ENCODE results near the gene WFDC2.
"Not testable (repeated sequence)": the region's sequence is repeated elsewhere in the genome, so short reads cannot be mapped to it uniquely, and the experiment has no call there.

WFDC2 gene

DNA sequence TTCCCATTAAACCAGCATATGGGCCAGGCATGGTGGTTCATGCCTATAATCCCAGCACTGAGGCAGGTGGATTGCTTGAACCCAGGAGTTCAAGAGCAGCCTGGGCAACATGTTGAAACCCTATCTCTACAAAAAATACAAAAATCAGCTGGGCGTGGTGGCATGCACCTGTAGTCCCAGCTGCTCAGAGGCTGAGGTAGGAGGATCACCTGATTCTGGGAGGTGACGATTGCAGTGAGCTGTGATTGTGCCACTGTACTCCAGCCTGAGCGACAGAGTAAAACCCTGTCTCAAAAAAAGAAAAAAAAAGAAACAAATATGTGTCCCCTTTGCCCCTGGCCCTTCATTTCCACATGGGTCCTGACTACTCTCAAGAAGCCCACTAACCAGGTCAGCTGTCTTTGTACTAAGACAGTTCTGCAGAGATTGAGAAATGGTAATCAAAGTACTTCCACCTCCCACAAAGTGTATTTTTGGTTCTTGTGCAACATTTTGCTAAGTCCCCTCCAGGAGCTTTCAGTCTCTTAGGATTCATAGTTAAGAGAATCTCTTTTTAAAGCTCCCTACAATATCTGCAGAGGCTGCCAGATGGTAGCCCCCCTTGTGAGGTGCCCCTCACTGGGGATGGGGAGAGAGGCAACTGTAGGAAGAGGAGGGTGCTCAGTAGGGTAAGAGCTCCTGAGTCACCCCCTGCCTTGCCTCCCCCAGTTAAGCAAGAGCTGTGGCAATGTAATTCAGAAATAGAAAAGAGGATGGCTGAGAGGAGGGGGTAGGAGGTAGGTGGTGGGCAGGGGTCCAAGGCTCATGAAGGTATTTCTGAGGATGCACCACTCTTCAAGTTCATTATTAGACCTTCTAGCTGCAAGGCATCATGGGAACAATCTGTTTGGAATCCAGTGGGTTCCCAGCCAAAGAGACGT lies 16.5 kb upstream of the WFDC2 start:
- DNase-seq, result no peak

DNA sequence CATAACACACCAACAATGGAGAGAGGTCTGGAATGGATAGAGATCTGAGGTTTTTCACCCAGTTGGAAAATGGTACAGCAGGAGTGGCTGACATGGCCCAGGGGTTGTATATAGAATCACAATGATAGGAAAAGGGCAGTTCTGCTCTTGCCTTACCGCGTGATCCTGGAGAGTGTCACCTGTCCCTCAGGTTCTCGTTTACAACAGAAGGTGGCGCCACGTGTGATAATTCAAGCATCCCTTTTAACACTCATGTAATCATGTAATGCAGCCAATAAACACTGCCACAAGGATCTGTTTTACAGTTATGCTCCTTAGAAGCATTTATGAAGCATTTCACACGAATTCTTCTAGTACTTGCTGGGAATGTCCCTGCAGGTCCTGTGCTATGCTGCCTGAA lies 12.9 kb upstream of the WFDC2 start:
- no peak for DNase-seq

DNA sequence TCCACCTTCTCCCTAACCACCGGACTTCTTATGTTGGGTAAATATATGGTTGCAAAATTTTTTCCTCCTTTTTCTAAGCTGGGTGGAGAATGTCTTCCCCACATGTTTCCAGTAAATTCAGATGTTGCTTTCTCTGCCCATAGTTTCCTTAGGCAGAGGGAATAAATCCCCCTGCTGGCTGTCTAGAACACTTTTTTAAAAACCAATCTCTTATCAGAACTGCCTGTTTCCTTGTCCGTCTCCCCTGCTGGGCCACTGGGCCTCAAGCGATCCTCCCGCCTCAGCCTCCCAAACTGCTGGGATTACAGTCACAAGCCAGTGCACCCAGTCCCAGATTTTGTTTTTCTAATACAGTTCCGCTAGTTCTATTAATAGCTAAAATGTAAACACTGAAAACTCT lies 9.9 kb upstream of the WFDC2 start:
- DNase-seq, result no peak

DNA sequence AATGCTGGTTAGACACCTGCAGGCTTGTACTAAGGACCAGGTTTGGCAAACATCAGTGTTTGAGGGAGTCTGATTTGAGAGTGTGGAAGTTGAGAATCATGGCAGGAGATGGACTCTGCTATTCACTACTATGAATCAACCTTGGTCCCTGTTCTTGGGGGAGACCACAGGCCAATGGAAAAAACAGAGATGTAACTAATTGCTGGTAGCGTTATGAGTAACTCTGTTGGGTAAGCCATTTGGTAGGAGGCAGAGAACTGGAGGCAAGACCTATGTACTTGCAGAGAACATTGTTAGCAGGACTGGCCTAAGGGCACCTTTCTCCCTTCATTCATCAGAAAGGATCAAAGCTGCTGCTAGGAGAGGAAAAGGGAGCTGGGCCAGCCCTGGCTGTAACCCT lies 8.3 kb upstream of the WFDC2 start:
- DNase-seq, result no peak

DNA sequence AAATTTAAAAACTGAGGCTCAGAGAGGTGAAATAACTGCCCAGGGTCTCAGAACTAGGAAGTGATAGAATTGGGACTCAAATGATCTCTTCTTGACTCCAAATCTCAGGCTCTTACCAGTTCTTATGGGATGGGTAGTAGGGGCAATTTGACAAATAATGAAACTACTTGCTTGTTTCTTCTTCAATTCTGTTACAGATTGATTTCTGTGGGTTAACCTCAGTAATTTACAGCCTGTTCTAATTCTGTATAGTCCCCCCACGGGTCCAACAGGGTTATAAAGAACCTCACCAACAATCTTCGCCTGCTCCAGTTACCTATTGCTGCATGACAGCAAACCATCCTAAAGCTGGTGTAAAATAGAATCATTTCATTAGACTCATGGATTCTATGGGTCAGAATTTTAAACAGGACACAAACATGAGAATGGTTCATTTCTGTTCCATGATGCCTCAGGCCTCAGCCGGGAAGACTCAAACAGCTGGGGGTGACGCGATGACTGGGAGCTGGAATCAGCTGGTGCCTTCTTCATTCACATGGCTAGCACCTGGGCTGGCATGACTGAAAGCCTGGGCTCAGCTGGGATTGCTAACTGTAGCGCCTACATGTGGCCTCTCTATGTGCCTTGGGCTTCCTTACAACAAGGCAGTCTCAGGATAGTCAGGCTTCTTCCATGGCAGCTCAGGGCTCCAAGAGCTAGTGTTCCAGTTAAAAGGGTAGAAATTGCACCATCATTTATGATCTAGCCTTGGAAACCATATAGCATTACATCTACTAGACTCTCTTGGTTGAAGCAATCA lies 6.6 kb upstream of the WFDC2 start:
- no peak for DNase-seq

DNA sequence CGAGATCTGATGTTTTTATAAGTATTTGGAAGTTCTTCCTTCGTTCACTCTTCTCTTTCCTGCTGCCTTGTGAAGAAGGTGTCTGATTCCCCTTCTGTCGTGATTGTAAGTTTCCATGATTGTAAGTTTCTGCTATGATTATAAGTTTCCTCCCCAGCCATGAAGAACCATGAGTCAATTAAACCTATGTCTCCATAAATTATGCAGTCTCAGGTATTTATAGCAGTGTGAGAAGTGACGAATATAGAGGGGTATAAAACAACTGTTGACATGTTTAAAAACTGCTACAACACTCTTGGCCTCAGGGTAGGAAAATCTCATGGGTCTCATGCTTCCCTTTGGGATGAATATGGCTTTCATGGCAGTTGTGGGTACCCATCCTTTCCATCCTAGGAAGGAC lies 5.8 kb upstream of the WFDC2 start:
- no peak for DNase-seq

DNA sequence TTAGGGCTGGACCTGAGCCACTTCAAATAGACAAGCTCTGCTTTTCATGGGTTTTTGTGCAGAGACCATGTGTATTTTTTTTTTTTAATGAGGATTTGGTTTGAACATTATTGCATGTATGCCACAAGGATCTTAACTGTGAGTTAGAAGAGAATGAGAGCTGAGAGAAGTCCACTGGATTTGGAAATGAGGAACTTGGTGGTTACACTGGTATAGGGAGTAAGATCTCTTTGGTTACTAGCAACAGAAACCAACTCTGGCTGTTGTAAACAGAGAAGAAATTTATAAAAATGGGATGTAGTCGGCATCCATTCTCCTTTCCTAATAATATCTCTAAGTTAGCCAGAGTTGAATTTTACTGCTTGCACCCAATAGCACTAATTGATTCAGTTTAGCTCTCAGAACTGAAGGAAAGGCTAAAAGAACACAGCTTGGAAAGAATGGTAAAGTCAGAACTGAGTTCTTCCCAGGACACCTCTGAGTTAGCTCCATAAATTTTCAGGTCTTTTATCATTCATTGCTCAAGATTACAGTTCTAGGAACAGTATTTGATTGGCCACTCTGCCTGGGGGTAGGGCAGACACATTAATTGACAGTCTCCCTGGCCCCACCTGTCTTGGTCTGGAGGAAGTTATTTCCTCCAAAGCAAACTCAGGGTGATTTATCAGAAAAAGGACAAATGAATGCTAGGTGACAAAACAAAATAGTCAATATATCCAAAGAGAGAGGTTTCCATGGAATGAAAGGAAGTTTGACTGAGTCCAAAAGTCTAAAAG lies 3.9 kb upstream of the WFDC2 start:
- DNase-seq, result no peak

DNA sequence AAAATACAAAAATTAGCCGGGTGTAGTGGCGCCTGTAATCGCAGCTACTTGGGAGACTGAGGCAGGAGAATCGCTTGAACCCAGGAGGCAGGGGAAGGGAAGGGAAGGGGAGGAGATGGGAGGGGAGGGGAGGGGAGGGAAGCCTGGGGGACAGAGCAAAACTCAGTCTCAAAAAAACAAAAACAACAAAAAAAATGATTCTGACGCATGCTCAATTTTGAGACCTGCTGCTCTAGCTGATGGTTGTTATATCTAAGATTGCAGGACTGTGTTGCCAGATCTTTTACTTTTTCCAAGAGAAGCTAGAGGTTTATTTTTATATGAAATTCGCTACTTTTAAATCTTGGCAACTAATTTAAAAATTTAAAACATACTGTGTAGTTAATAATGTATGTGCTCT lies 2.4 kb upstream of the WFDC2 start:
- no peak for DNase-seq

DNA sequence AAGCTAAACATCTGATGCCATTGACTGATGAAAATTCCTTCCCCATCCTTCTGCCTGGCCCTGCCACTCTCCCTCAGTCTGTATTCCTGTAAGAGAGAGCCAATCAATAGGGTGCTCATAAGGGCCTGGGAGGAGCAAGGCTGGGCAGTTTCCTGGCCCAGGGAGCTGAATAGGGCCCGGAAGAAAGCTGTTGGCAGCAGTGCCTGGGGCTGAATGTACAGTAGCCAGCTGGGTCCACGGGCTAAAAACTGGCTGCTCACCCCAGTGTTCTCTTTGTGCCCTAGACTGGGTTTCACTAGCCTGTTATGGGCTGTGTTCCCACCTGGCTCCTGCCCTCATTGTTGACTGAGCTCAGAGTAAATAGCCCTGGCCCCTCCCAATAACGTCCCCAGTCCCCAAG lies 1.7 kb upstream of the WFDC2 start:
- DNase-seq, result no peak

DNA sequence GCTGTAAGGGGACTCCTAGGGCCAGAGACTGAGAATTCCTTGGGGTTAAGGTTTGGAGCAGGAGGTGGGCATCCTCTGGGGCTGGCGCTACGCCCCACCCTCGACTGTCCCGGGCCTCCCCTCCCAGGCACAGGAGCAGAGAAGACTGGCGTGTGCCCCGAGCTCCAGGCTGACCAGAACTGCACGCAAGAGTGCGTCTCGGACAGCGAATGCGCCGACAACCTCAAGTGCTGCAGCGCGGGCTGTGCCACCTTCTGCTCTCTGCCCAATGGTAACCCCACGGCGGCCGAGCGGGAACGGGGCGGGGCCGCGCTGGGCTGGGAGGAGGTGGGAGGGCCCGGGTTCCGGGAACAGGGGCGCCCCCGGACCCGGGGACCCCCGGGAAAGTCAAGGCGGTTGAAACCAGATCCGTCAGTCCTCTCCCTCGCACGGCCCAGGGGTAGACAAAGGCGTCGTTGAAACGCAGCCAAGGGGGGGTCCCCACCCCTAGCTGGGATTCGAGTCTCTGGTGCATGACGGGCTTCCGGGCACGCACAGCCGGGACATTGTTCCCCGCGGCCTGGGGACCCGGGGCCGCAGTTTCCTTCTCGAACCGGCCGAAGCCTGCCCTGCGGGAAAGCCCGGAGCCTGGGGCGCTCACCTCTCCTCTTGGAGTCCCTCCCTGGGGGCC lies 844 bp downstream of the WFDC2 start:
- DNase-seq, result peak; percentile 52

DNA sequence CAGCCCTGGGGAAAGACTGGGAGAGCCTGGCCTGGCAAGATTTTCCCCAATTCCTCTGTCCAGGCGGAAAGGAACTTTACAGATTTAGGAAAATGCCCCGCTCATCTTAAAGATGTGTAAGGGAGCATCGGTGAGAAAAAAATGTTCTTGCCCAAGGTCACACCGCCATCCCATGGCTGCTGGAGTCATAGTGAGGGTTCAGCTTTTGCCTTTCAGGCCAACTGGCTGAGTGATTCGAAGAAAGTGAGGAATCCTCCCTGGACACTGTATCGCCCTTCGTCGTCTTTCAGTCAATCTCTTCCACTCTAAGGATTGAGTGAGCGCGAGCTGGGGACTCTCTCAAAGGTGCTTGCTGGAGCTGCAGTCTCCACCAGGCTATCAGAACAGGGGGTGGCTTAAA lies 1.4 kb downstream of the WFDC2 start:
- no peak for DNase-seq

DNA sequence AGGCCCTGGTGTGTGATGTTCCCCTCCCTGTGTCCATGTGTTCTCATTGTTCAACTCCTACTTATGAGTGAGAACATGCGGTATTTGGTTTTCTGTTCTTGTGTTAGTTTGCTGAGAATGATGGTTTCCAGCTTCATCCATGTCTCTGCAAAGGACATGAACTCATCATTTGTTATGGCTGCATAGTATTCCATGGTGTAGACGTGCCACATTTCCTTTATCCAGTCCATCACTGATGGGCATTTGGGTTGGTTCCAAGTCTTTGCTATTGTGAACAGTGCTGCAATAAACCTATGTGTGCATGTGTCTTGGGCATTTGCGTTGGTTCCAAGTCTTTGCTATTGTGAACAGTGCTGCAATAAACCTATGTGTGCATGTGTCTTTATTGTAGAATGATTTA lies 2.7 kb downstream of the WFDC2 start:
- DNase-seq, result not testable (repeated sequence)

DNA sequence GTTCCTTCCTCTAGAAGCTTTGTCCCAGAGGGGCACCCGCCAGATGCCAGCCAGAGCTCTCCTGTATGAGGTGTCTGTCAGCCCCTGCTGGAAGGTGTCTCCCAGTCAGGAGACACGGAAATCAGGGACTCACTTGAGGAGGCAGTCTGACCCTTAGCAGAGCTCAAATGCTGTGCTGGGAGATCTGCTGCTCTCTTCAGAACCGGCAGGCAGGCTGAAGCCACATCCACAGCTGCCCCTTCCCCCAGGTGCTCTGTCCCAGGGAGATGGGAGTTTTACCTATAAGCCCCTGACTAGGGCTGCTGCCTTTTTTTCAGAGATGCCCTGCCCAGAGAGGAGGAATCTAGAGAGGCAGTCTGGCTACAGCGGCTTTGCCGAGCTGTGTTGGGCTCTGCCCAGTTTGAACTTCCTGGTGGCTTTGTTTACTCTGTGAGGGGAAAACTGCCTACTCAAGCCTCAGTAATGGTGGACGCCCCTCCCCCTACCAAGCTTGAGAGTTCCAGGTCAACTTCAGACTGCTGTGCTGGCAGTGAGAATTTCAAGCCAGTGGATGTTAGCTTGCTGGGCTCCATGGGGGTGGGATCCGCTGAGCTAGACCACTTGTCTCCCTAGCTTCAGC lies 8.1 kb downstream of the WFDC2 start:
- DNase-seq, result not testable (repeated sequence)

DNA sequence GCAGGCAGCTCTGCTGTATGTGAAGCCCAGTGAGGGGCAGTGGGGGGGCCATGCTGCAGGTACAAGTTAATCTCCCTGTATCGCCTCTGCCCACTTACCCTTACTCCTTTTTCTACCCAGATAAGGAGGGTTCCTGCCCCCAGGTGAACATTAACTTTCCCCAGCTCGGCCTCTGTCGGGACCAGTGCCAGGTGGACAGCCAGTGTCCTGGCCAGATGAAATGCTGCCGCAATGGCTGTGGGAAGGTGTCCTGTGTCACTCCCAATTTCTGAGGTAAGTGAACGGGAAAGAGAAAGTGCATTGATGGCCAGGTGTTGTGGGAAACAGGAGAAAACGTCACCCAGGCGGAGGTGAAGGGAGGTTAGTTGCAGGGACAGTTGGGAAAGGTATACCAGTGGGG lies 10.3 kb downstream of the WFDC2 start:
- no peak for DNase-seq

DNA sequence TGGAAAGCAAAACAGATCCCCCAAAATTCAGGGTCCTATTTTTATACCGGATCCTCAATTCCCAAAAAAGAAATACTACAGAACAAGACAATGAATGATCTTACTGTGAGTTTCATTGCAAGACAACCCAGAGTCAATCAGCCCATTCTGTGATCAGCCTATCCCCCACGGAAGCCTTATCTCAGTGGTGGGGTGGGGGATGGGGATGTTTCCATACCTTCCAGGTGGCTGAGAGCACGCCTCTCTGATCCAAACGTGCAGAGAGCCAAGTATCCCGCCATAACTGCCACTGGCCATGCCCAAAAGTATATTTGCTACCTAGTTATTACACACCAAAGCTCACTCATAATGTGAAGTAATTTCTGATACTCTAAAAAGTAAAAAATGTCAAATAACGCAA lies 15.1 kb downstream of the WFDC2 start:
- DNase-seq, result no peak

DNA sequence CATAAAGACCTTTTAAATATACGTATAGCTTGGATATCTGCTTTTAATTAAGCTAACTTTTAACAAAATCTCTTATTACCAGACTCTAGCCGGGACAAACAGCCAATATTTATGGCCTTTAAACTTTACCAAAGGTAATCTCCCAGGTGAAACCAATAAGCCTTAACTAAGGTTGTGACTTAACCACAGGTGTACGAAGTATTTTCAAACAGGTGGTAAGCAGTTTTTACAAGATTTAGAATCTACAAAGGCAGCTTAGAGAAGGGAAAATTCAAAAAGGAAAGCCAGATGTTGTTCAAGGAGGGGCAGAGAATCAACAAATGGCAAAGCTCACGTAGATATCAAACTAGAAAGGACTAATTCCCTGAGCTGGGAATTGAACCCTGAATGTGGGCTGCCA lies 15.8 kb downstream of the WFDC2 start:
- no peak for DNase-seq

DNA sequence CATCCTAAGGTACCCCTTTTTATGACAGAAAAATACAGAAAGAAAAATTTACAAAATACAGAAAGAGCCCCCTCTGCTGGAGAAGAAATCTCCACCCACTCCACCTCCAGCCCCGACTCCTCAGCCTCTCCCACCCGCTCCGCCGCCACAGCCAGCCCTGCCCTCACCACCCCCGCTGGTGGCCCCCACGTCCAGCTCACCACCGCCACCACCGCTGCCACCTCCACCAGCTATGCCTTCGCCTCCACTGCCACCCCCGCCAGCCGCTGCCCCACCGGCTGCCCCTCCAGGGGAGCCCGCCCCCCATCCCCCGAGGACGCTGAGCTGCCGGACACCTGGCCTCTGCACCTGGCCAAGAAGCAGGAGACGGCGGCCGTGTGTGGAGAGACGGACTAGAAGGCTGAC lies 17.7 kb downstream of the WFDC2 start:
- DNase-seq, result no peak

DNA sequence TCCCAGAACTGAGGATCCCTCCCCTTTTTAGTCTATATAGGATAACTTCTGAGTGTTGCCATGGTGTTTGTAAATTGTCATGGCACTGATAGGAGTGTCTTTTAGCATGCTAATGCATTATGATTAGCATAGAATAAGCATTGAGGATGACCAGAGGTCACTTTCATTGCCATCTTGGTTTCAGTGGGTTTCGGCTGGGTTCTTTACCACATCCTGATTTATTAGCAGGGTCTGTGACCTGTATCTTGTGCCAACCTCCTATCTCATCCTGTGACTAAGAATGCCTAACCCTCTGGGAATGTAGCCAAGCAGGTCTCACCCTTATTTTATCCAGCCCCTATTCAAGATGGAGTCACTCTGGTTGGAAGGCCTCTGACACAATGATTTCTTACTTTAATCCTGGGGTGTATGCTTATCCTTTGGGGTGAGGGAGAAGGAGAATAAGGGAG lies 19.6 kb downstream of the WFDC2 start:
- DNase-seq, result no peak

DNA sequence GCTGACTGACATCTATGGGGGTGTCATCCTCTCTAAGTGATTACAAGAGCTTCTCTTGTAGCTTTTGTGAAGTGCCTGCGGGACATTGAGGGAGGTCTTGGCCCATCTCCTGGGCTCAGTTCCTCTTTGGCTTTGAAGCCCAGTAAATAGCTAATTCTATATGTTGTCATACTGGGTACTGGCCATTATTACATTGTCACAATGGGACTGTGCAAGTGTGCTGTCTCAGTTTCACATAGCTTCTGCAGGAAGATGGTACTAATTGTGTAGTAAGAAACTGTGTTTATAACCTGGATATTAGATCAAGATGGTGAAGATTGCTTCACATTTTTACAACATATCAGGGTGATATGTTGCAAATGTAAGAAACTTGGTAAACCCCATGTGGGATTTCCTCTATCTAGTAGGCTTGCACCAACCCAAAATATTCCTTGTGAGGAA lies 26.0 kb downstream of the WFDC2 start:
- DNase-seq, result no peak

DNA sequence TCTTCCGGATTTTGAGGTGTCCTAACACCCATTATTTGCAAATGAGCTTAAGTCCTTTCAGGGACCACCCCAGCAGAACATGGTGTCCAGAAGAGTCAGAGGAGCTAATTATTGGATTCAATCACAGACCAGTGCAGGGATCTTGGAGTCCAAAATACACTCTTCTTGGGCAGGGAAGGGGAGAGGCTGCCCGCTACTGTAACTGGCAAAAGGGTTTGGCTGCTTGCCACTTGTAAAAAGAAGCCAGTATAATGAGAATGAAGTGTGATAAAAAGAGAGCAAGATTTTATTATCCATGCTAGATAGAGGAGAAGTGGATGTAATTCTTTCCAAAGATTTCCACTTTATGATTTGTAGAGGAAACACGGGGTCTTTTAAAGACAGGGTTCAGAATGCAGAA lies 26.6 kb downstream of the WFDC2 start:
- DNase-seq, result no peak

DNA sequence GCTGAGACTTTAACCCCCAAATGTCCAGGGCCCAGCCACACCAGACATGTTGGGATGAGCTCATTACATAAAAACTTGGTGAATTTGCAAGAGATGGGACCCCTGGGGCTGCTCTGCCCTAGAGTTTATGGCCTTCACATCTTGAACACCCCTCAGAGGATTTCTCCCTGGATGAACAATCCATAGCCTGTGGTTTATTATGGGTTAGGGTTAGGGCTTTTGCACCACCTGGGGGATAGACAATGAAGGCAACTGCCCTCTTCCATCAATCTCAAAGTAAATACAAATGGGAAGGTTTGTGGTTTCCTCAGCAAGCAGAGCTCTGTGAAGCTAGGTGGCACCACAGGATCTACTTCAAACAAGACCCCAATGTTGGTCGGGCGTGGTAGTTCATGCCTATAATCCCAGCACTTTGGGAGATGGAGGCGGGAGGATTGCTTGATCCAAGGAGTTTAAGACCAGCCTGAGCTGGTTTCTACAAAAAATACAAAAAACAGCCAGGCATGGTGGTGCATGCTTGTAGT lies 28.5 kb downstream of the WFDC2 start:
- DNase-seq, result no peak

DNA sequence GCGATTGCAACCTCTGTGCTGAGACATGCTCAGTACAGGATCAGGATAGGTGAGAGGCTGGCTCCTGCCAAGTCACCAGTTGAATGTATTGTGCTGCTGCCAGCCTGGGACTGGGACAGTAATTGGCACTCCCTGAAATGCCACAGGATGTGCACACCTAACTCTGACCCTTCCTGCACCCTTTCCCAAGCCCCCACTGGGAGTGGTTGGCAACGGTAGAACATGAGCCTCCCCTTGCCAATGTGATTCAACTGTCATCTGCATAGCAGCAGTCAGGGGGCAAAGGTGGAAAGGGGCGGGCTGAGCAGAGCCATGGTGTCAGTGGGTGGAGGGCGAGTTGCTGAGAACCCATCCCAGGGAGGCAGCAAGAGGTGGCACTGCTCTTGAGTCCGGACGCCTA lies 30.5 kb downstream of the WFDC2 start:
- DNase-seq, result no peak
